HS-5 (cell line): ENCODE results near the gene WFIKKN2.

Experiments used
- DNase-seq: peaks from one replicate; pipeline ENCODE4 v3.0.0-alpha.2; 2012; ENCODE audit warnings: low read depth

The WFIKKN2 gene

GRCh38 chr17:50808888-50809287 is 26.5 kb upstream of the WFIKKN2 start:
- DNase-seq: no peak

GRCh38 chr17:50813583-50813982 is 21.8 kb upstream of the WFIKKN2 start:
- DNase-seq: no peak

- no peak for DNase-seq
These were observed 20.0 kb upstream of the WFIKKN2 start for GRCh38 chr17:50815400-50815799.

GRCh38 chr17:50816271-50816670 is 19.1 kb upstream of the WFIKKN2 start:
- DNase-seq: no peak

- DNase-seq: no peak
These were observed 18.3 kb upstream of the WFIKKN2 start for GRCh38 chr17:50816771-50817751.

- peak; percentile 30 for DNase-seq
These were observed 17.5 kb upstream of the WFIKKN2 start for GRCh38 chr17:50817838-50818237.

- DNase-seq: no peak
These were observed 17.1 kb upstream of the WFIKKN2 start for GRCh38 chr17:50818261-50818660.

- no peak for DNase-seq
These were observed 16.3 kb upstream of the WFIKKN2 start for GRCh38 chr17:50818921-50819657.

GRCh38 chr17:50820651-50821050 is 14.7 kb upstream of the WFIKKN2 start:
- DNase-seq: no peak

- DNase-seq: no peak
These were observed 12.8 kb upstream of the WFIKKN2 start for GRCh38 chr17:50822550-50822949.

GRCh38 chr17:50824429-50824828 is 11.0 kb upstream of the WFIKKN2 start:
- DNase-seq: no peak

- DNase-seq: no peak
These were observed 10.2 kb upstream of the WFIKKN2 start for GRCh38 chr17:50825188-50825587.

GRCh38 chr17:50828508-50829170 is 6.7 kb upstream of the WFIKKN2 start:
- no peak for DNase-seq

- no peak for DNase-seq
These were observed 6.1 kb upstream of the WFIKKN2 start for GRCh38 chr17:50829332-50829731.

GRCh38 chr17:50830352-50830751 is 5.0 kb upstream of the WFIKKN2 start:
- DNase-seq: no peak

GRCh38 chr17:50830994-50831393 is 4.4 kb upstream of the WFIKKN2 start:
- DNase-seq: no peak

- DNase-seq: no peak
These were observed 3.9 kb upstream of the WFIKKN2 start for GRCh38 chr17:50831471-50831928.

- DNase-seq: no peak
These were observed 3.0 kb upstream of the WFIKKN2 start for GRCh38 chr17:50832267-50832863.

- DNase-seq: no peak
These were observed 2.5 kb upstream of the WFIKKN2 start for GRCh38 chr17:50832864-50833381.

GRCh38 chr17:50833510-50834428 is 1.6 kb upstream of the WFIKKN2 start:
- DNase-seq: no peak
